ENCODE results near the gene CSF2RB.

Gene CSF2RB

DNA sequence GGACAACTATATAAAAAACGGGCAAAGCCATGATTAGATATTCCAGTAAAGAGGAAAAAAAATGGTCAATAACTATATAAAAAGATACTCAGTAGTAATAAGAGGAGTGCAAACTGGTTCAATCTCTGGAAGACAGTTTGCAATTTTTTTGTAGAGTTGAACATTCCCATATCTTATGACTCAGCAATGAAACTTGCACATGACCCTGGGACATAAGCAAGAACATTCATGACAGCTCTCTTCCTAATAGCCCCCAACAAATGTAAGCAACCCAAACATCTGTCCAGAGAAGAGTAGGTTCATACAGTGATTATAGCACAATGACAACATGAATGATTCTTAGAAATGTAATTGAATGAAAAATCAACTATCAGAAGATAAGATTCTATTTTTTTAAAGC lies 21.8 kb upstream of the CSF2RB start:
- no peak for DNase-seq (ENCODE audit: low read depth in 2 of 2)

DNA sequence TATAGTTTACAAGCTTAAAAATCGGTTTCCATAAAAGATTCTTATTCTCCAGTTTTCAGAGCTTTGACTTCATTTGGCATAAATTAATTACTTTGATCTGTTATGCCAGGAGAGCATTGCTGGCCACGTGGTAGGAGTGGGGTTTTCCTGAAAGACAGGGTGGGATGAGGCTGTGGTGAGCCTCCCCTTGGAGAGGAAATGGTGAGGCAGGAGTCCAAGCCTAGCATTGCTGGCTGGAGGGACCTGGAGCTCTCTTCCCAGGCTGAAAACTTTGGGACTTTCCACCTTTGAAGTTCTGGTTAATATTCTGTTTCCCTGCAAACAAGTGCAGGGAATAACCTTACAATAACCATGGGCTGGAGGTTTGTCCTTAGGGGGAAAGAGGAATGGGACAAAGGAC lies 21.1 kb upstream of the CSF2RB start:
- DNase-seq (ENCODE audit: low read depth in 2 of 2) = no peak

DNA sequence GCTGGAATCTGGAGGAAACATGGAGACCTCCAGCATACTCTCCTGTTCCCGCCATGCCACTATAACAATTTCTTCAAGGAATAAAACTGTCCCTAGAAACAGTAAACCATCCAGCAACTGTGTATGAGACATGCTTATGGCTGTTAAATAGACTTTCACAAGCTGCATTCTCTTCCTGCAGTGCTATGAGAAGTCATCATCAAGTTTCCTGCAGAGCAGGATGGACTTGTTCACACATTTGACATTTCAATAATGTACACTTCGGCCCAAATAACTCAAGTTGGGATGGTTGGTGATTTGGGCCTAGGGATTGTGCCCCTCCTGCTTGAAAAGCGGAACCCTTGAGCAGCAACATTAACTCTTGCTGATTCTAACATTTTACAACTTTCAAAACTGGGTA lies 20.2 kb upstream of the CSF2RB start:
- no peak for DNase-seq (ENCODE audit: low read depth in 2 of 2)

DNA sequence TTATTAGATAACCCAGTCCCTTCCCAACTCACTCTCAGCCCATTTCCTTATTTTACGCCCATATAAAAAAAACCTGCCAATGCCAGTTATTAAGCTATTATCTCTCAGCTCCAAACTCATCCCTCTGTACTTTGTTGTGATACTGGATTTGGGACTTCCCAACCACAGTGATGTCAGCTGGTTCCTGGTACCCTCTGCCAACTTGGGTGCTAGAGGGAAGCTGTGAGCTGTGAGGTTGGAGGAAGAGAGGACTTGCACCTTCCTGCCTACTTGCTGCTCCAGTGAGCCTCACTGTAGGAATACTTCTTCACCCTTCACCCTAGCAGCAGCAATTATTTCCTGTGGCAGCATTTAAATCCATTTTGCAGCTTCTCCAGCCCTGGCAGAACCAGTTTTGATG lies 19.2 kb upstream of the CSF2RB start:
- no peak for DNase-seq (ENCODE audit: low read depth in 2 of 2)

DNA sequence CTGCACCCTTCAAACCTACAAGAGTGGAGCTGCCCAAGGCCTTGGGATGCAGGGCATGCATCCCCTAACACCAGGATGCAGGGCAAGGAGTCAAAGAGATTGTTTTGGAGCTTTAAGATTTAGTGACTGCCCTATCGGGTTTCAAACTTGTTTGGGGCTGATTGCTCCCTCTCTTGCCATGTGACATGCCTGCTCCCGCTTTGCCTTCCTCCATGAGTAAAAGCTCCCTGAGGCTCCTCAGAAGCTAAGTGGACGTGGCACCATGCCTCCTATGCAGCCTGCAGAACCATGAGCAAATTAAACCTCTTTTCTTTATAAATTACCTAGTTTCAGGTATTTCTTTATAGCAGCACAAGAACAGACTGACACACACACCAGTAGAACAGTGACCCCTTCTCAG lies 15.8 kb upstream of the CSF2RB start:
- DNase-seq (ENCODE audit: low read depth in 2 of 2) = no peak

DNA sequence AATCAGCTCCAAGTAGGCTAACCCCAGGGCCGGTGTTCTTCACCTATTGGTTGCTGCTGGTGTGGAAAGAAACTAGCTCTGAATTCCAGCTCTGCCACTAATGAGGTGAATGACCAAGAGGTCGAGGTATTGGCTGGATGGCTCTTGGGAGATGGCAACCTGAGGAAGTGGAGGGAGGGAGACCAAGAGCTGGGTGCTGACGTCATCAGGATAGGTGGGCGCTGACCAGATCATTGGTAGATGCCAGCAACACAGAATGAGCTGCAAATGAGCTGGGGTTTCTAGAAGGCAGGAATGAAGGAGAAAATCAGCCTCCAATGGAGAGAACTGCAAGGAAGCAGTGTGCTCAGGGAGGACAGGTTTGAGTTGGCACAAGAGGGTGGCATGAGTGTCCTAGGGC lies 14.7 kb upstream of the CSF2RB start:
- no peak for DNase-seq (ENCODE audit: low read depth in 2 of 2)

DNA sequence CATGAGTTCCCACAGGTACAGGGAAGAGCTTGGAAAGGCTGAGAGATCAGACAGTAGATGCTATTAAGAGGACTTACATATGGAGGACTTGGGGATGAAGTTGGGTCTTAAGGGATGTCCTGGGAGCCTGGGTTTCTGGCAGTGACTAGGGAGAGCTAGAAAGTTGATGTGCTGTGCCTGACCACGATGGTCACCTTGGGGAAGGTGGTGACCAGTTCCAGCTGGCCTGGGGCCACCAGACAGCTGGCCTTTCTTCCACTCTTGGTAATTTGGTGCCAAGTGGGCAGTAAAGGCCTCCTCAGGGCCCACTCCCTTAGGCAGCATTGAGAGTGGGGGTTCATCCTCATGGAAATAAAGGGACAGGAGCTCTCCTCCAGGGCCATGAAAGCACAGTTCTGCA lies 13.9 kb upstream of the CSF2RB start:
- no peak for DNase-seq (ENCODE audit: low read depth in 2 of 2)

DNA sequence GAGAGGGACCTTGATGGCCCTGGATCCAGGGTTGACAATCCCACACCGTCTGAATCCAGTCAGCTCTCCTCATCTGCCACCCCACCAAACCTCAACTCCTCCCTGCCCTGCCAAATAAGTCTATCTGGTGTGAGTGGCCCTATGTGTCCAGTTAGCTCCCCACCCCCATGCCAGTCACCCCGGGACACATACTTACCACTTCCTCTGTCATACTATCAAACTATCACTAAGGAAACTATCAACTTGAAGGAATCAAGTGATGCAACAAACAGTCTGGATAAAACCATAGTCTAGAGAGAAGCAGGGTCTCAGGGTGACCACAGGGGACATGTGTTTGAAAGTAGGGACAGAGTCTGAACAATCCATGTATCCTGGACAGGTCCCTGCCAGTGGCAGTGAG lies 13.2 kb upstream of the CSF2RB start:
- DNase-seq (ENCODE audit: low read depth in 2 of 2) = no peak

DNA sequence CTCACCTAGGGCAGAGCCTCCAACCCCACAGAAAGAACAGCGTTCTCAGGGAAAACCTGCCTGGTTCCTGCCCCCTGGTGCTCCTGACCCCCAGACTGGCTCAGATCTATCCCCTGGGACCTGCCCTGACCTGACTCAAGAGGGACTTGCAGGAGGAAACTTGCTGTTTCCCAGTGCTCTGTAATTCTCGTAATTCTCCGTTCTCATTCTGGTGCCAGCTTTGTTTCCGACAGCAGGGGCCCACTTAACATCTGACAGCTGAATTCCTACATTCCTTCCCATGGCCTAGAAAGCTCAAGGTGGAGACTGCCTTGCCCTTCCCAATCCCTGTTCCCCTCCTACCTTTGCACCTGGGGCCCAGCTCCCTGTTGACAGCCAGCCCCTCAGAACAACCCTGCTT lies 12.5 kb upstream of the CSF2RB start:
- DNase-seq (ENCODE audit: low read depth in 2 of 2) = no peak

DNA sequence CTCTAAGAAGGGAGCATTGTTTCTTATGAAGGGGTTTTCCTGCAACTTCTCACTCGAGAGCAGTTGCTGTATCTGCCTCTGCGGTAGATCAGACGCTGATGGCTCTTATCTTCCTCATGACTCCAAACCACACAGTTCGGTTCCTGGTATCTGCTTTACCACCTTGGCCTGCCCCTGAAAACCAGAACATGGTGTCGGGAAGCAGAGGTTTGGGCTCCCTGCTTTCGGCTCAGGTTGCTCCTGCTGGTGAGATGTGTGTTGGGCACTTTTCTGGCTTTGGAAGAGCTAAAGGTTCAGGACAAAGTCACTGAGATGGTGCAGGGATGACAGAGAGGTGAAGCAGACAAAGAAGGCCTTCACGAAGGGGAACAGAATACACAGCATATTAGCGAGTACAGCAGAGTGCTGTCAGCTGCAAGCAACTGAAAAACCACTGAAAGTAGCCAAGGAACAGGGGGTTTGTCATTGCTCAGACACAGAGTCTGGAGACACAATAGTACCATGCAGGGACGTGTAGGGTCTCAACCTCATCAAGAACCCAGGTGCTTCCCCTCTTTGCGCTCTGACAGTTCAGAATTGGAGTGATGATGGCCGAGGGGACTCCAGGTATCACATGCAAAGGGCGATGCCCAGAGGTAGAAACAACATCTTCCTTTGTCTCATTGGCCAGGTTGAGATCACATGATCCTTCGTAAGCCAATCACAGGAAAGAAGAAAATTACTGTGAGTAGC lies 11.9 kb upstream of the CSF2RB start:
- no peak for DNase-seq (ENCODE audit: low read depth in 2 of 2)

DNA sequence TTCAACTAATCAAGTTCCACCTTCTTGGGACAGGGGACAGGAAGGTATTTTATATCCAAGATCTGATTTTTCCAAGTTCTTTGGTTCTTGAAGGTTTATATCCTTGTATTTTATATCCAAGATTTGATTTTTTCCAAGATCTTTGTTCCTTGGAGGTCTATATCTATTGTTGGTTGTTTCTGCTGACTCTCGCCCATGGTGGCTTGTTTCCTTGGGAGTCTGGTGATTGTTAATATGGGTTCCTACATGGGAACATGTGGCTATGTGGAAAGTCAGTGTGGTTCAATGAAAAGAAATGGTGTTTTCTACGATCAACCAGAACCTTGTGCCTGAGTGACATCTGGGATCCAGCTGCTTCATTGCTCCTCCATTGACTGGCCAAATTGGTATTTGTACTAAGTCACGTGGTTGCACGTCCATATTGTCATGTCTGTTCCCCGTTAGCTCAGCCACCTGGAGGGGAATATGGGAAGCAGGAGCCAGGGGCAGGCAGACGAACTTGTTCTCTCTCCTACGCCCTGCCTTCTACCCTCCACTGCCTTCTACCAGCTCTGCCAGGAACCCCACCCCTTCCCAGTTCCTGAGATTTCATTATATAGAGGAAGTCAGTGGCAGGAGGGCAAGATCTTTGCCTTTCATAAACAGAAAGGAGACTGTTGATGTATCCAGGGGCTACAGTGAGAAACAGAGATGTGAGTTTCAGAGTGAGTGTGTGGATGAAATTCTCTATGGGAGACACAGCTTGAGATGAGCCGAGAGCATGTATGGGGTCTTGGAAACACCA lies 11.1 kb upstream of the CSF2RB start:
- no peak for DNase-seq (ENCODE audit: low read depth in 2 of 2)

DNA sequence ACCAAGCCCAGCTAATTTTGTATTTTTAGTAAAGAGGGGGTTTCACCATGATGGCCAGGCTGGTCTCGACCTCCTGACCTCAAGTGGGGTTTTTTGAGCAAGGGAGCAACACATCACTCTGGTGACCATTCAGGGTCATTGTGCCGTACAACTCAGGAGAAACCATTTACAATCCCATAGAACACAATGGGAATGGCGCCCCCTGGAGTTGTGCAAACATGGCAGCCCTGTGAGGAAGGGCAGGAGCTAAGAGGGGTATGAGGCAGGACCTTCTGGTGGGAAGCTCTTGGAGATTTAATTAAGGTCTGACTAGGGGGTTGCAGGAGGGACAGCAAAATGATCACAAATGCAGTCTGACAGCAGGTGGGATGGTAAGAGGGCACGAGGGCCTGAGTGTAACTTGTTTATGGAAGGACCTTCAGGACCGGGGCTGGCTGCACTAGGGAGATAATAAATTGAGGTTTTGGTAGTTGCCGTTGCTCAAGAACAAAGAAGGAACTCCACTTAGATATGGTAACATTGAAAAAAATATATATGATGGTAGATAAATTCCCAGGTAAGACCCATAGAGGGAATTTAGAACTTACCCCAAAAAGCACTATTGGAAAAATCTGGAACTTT lies 9.1 kb upstream of the CSF2RB start:
- DNase-seq (ENCODE audit: low read depth in 2 of 2) = no peak

DNA sequence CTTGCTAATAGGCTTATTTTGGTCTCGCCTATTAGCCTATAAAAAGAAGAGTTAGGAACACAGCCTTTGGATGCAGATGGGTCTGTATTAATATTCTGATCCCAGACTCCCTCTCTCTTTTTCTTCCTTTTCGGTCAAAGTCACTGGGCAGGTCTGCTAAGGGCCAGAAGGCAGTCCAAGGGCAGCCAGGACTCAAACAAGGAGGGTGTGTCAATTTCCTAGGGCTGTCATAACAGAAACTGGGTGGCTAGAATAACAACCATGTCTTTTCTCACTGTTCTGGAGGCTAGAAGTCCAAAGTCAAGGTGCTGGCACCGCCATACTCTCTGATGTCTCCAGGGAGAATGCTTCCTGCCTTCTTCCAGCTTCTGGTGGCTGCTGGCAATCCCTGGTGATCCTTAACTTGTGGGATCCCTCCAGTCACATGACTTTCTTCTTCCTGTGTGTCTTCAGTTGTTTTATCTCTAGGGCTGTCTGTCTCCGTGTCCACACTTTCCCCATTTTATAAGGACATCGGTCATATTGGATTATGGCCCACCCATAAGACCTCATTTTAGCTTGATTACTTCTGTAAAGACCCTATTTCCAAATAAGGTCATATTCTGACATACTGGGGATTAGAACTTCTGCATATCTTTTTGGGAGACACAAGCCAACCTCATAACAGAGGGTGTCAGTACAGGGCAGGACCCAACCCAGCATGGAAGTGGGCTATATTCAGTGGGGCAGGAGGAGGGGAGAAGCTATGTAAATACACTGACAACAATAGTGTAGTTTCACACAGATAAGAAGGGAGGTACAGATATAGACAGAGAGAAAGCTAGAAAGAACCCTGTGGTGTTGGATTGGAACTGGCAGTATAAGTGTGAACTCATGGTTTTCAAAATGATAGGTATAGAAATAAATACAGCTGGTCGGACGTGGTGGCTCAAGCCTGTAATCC lies 5.9 kb upstream of the CSF2RB start:
- no peak for DNase-seq (ENCODE audit: low read depth in 2 of 2)

DNA sequence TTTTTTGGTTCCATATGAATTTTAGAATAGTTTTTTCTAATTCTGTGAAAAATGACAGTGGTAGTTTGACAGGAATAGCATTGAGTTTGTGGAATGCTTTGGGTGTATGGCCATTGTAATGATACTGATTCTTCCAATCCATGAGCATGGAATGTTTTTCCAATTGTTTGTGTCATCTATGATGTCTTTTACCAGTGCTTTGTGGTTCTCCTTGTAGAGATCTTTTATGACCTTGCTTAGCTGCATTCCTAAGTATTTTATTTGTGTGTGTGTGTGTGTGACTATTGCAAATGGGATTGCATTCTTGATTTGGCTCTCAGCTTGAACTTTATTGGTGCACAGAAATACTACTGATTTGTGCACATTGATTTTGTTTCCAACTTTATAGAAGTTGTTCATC lies 3.0 kb upstream of the CSF2RB start:
- no peak for DNase-seq (ENCODE audit: low read depth in 2 of 2)

DNA sequence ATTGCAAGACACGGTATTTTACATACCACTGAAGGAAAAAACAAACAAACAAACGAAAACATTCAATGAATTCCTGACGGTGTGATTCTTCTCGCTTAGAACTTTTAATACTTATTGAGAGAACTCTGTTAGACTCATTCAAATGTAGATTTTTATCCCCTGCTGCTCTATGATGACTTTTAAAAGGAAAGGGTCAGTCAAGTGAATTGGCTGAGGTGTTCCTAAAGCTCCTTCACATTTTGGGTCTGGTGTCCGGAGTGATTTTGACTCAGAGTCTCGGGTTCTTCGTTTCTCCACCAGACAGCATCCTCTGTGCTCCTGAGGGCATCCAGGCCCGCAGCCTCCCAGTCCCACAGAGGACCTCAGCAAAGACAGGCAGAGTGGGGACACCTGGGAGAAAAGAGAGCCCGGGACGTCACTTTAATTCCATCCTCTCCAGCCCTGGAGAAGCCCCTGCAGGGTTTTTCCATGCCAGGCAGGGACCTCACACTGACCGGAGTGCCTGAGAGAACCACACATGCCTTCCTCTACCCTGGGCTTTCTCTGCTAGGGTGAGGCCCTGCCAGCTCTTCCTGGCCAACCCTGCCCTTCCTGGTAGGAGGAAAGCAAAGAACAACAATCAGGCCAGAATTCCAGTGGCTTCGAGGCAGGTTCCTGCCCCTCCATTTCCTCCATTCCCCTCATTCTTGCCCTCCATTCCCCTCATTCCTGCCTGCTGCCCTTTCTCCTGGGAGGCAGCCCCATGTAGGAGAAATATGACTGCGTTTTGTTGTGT lies 1.4 kb upstream of the CSF2RB start:
- DNase-seq (ENCODE audit: low read depth in 2 of 2) = no peak

DNA sequence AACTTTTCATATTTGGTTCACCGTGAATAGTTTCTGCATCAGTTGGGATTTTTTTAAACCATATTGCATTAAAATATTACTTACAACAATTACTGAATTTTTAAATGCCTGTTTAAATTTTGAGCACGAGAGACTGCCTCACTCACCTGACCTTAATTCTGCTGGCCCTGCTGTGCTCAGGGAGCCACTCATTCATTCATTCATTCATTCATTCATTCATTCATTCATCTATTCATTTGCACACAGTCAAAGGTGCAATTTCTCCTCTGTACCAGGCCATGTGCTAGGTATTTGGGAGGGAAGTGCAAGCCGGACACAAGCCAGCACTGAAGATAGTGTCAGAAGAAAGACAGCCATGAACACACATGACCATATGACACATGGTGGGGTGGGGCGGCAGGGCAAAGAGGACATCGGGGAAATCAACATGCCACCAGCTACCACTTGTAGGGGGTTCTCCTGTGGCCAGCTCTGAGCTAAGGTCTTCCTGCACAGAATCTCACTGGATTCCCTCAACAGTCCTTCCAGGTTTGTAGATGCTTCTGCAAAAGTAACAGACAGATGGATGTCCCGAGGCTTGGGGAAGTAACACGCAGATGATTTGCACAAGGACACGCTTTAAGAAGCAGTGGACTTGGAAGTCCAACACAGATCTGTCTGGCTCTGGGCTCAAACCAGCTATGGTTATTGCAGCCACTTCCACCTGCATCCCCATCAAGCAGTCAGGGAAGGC lies 568 bp upstream of the CSF2RB start:
- DNase-seq (ENCODE audit: low read depth in 2 of 2) = no peak

DNA sequence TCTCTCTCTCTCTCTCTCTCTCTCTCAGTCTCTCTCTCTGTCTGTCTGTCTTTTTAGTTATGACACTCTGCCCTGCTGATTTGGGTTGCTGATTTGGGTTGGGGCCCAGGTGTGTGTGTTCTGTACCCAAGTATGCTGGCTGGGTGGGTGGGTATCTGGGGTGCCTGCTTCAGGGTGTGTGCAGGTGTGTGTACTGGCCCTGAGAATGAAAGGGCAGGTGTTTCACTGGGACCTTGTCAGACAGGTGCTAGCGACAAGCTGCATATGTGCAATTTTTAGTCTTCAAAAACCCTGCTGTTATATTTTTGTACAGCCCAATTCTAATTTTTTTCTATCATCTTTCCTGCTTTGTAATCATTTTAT lies 943 bp downstream of the CSF2RB start:
- DNase-seq (ENCODE audit: low read depth in 2 of 2) = no peak

DNA sequence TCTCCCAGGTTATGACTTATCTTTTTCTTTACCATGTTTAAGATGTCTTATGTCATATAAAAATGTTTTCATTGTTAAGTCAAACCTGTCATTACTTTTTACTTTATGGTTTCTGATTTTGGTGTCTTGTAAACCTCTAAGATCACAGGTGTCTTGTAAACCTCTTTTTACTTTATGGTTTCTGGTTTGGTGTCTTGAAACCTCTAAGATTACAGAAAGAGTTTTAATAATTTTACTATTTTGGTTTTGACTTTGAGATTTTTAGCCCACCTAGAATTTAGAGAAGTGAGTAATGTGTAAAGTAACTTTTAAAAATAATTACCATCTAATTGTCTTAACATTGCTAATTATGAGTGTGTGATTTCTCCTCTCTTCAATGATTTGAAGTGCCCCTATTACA lies 2.6 kb downstream of the CSF2RB start:
- DNase-seq (ENCODE audit: low read depth in 2 of 2) = no peak

DNA sequence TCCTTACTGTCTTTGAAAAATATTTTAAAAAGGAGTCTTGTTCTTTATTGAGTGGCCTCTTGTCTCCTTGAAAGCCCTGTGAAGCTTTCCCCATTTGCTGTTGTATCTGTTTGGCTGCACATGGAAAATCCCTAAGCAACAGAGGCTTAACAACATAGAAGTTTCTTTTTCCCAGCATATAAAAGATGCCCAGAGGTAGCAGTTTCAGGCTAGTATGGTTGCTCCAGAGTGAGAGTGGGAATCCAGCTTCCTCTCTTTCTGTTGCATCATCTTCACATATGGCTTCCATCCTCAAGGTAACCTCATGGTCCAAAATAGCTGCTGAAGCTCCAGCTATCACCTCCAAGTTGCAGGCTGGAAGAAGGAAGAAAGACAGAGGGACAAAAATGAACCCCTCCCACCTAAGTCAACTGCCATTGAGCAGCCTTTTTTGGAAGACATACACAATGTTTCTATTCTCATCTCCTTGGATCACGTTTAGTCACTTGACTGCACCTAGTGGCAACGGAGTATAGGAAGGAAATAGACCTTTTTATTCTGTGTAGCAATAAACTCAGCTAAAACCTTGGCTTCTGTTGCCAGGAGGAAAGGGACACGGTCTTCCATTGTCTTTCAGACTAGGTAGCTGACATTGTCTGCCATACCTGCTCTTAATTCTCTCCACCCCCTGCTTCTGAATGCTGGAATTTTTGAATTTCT lies 5.3 kb downstream of the CSF2RB start:
- no peak for DNase-seq (ENCODE audit: low read depth in 2 of 2)

Data from stimulated activated CD4-positive, alpha-beta T cell treated with anti-CD3 and anti-CD28 coated beads, Interleukin-1b, Interleukin-23, amount 100 ng/mL, for 4 hours (primary cell).